GM21515 (cell line): ENCODE data around the gene NPLOC4.

ENCODE experiments used
- ATAC-seq: cut with Tn5 transposase; IDR thresholded peaks from one replicate; pipeline ENCODE4 v1.9.1; 2021; ENCODE audit not compliant: unreplicated experiment

The NPLOC4 gene

DNA sequence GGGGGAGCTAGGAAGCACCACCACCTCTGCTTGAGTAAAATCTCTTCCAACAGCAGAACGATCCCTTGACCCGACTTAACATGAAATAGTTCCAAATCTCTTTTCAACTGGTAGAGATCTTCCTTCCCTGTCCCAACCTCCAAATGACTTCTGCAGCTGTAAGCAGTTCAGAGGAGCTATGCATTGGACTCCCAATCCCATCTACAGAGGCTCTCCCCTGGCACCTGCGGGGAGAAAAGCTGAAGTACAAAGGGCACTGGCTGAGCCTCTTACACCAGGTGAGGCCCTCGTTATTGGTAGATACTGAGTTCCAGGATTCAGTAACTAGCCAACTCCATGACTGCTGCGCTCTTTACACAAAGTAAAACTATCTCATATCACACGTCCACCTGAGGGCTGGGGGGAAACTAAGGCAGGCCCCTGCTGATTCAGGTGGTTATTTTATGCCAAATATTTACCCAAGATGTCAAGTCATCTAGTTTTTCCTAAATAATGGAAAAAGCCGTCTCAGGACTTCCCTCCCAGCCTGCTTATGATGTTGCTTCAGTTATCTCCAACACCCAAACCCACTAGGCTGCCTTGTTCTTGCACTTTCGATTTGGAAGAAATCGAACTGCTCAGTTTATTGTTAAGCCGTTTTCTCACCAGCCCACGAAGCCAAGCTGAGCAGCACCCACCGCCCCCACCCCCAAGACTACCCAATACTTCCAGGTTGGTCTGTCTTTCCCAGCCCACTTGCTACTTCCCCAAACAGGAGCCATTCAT is 127.5 kb downstream of the NPLOC4 start:
- no peak for ATAC-seq

GRCh38 chr17:81508639-81509206 is 128.2 kb downstream of the NPLOC4 start:
- no peak for ATAC-seq
